Amniotic epithelial cell (primary cell): ENCODE data around the gene SIGLEC12.
"Not testable (repeated sequence)": the region's sequence is repeated elsewhere in the genome, so short reads cannot be mapped to it uniquely, and the experiment has no call there.

Experiments
- DNase-seq: peaks from one replicate; pipeline ENCODE4 v3.0.0-alpha.2; 2010; ENCODE audit warnings: low read depth

The SIGLEC12 gene

GRCh38 chr19:51457351-51458013, 44.1 kb downstream of the SIGLEC12 start:
- no peak for DNase-seq

- DNase-seq: no peak
These were observed 44.9 kb downstream of the SIGLEC12 start for GRCh38 chr19:51456541-51457290.

- no peak for DNase-seq
These were observed 50.8 kb downstream of the SIGLEC12 start for GRCh38 chr19:51450730-51451307.

- no peak for DNase-seq
These were observed 53.1 kb downstream of the SIGLEC12 start for GRCh38 chr19:51448411-51449016.

GRCh38 chr19:51448011-51448410, 53.6 kb downstream of the SIGLEC12 start:
- DNase-seq: no peak

GRCh38 chr19:51447510-51447909, 54.1 kb downstream of the SIGLEC12 start:
- DNase-seq: not testable (repeated sequence)

GRCh38 chr19:51441410-51442390, 59.9 kb downstream of the SIGLEC12 start:
- no peak for DNase-seq
